ES-I3 (cell line): Measurements from ENCODE around the gene CFAP299.
"Not testable (repeated sequence)": the region's sequence is repeated elsewhere in the genome, so short reads cannot be mapped to it uniquely, and the experiment has no call there.

ENCODE experiments used
- H3K36me3 ChIP-seq: 2 replicates; pipeline ENCODE4 v1.6.1; 2013; ENCODE audit warnings: mild to moderate bottlenecking, low read length, control low read depth, moderate library complexity; ENCODE audit not compliant: insufficient read depth
- H3K4me1 ChIP-seq: 2 replicates; pipeline ENCODE4 v1.6.1; 2013; ENCODE audit warnings: mild to moderate bottlenecking, control low read depth, low read length; ENCODE audit not compliant: insufficient read depth
- H3K9ac ChIP-seq: 2 replicates; pipeline ENCODE4 v1.6.1; 2013; ENCODE audit warnings: low read depth, mild to moderate bottlenecking, low read length, moderate library complexity
- H3K9me3 ChIP-seq: 2 replicates; pipeline ENCODE4 v1.6.1; 2013; ENCODE audit warnings: mild to moderate bottlenecking, low read length, moderate library complexity; ENCODE audit not compliant: control insufficient read depth, insufficient read depth

The CFAP299 gene

DNA sequence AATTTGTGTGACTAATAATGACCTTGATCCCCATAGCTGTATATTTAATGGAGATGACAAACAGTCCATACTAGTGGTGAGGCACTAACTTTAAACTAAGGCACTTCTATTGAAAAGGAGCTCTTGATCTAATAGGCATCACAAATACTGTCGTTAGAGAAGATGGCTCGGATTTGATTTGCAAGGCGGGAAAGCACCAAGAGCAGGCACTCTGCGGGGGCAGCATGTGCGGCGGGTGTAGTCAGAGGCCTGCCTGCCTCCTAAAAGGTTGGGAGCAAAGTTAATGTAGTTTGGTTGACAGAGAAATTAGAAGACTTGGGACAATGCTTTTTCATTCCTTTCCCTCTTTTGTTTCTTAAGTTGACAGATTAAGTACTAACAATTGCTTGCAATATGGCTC, 278.8 kb downstream of the CFAP299 start:
- no peaks in the 10 kb centered on the region; the same call in 1 of the 2 replicates for H3K4me1 ChIP-seq
- no peak overlapping the region for H3K9ac ChIP-seq
- no peaks in the 10 kb centered on the region for H3K9me3 ChIP-seq
- no peaks in the 10 kb centered on the region for H3K36me3 ChIP-seq

DNA sequence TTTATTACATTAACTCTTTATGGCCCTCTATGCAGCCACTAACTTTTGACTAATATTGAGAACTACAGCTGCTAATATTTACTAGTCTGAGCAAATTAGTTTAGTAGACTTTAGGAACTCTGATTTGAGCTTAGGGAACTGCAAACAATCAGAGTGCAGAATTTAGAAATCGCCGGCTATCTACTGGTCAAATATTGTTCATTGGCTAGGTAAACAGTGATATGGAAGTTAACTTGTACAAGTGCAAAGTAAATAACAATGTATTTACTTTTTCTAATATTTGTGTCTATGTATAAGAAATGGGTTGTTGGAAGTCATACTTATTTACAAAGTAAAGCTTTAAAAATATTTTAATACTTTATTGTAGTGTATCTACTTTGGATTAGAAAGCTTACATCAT, 279.6 kb downstream of the CFAP299 start:
- no peaks in the 10 kb centered on the region; the same call in 1 of the 2 replicates for H3K4me1 ChIP-seq
- H3K36me3 ChIP-seq: no peaks in the 10 kb centered on the region
- no peak overlapping the region for H3K9ac ChIP-seq
- no peaks in the 10 kb centered on the region for H3K9me3 ChIP-seq

DNA sequence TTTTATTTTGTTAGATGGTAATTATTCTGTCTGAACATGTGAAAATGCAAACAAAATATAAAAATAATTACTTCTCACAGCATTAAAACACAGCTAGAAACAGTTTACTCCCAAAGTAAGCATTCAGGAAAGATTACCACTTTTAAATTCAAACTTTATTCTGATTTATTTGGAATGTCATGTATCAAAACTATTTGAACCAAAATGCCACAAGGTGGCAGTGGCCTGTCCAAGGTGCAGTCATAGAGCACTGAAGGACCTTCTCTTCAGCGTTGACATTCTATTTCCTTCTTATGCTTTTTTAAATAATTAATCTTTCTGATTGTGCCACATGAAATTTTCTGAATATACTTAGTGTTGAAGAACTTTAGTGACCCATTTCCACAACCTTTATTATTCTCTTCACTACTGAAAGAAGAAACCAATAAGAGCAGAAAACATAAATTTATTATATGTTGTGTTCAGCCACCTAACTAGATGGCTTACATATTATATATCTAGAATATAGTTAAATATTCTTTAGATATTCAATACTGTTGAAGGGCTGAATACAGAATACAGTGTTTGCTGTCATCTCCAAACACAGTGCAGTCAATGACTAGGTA, 283.6 kb downstream of the CFAP299 start:
- H3K36me3 ChIP-seq: no peaks in the 10 kb centered on the region
- no peak overlapping the region for H3K9ac ChIP-seq
- H3K4me1 ChIP-seq: no peaks in the 10 kb centered on the region
- H3K9me3 ChIP-seq: no peaks in the 10 kb centered on the region

DNA sequence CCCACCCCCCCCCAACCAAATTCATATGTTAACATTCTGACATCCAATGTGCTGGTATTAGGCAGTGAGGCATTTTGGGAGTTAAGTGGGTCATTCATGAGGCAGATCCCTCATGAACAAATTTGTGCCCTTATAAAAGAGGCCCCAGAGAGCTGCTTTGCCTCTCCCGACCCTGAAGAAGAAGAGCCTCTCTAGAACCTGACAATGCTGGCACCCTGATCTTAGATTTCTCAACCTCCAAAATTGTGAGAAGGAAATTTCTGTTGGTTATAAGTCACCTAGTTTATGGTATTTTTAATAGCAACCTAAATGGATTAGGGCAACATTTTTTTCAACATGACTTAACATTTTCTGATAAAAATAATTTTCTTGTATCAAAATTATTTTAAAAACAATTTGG, 296.3 kb downstream of the CFAP299 start:
- Histone ChIP-seq H3K36me3 (no peaks in the 10 kb centered on the region), H3K9ac (no peak overlapping the region), H3K9me3 (no peaks in the 10 kb centered on the region; the same call in 1 of the 2 replicates), H3K4me1 (no peaks in the 10 kb centered on the region)

DNA sequence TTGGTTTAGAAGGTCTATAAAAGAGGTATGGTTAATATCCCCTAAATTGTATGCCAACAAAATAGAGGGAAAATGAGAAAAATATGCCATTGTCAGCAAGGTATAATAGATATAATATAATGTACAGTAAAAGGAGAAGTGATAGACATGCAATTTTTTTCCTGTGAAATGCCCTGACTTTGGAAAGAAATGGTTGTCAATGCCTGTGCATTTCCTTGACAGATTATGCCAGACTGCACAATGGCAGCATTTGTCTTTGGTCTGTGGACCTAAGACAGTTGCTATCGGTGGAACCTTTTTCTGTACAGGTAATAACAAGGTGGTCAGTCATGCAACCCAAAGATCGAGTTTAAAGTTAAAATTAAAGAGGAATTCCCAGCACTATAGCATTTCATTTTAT, 301.7 kb downstream of the CFAP299 start:
- no peaks in the 10 kb centered on the region for H3K9me3 ChIP-seq
- H3K9ac ChIP-seq: no peak overlapping the region

DNA sequence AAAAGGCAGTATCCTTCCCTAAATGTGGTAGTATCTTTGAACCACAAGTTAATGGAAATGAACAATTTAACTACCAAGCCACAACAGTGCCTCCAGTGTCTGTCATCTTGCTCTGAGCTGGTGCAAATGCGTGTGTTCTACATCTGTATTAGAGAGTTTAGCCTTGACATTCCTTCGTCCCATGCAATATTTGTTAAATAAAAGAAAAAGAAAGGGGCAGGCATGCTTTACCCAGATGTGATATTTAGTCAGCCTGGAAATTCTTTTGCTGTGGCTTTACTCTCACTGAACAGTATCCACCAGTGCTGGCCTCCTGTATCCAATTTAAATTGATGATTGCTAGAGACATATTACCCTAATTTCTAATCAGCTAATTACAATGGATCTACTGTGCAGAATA, 310.5 kb downstream of the CFAP299 start:
- Histone ChIP-seq H3K9me3 (no peaks in the 10 kb centered on the region), H3K36me3 (no peaks in the 10 kb centered on the region), H3K9ac (no peak overlapping the region), H3K4me1 (no peaks in the 10 kb centered on the region; the same call in 1 of the 2 replicates)

More for the DNA sequence above, 301.7 kb downstream of the CFAP299 start:
- Histone ChIP-seq H3K4me1 (no peaks in the 10 kb centered on the region), H3K36me3 (no peaks in the 10 kb centered on the region)

DNA sequence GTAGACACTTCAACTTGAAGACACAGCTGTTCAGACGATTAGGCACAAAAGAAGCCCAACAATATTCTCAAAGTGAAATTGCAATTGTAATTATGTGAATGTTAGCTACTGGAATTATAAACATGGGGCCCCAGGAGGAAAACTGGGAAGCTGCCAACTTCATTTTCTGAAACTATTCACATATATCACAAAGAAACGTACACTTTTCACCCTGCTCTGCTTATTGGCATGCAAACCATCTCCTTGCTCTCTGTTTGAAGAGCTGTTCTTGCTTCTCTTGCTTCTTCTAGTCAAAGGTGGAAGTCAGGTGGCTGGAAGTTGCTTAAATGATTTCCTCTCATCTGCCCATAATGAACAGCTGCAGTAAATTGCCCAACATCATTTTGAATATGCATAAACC, 320.1 kb downstream of the CFAP299 start:
- H3K36me3 ChIP-seq: no peaks in the 10 kb centered on the region
- no peaks in the 10 kb centered on the region for H3K4me1 ChIP-seq
- H3K9ac ChIP-seq: no peak overlapping the region
- no peaks in the 10 kb centered on the region for H3K9me3 ChIP-seq

DNA sequence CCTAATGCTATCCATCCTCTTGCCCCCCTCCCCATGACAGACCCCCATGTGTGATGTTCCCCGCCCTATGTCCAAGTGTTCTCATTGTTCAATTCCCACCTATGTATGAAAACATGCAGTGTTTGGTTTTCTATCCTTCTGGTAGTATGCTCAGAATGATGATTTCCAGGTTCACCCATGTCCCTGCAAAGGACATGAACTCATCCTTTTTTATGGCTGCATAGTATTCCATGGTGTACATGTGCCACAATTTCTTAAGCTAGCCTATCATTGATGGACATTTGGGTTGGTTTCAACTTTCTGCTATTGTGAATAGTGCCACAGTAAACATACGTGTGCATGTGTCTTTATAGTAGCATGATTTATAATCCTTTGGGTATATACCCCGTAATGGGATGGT, 334.6 kb downstream of the CFAP299 start:
- H3K36me3 ChIP-seq, H3K9ac ChIP-seq, H3K9me3 ChIP-seq, H3K4me1 ChIP-seq: not testable (repeated sequence)

DNA sequence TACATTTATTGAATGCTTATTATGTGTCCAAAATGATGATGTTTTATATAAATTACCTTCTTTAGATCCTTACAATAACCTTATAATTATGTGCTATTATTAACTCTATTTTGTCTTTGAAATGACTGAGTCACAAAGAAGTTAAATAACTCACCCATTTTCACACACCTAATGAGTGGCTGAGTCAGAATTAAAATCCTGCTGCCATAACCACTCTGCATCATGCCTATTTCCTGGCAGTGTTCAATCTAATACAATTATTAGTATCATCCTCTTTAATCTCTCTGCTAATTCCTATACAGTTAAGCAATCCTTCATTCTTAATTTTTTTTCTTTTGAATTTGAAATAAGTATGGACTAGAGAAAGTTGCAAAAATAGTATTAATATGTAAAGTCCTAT, 342.9 kb downstream of the CFAP299 start:
- H3K4me1 ChIP-seq: no peaks in the 10 kb centered on the region
- no peaks in the 10 kb centered on the region for H3K36me3 ChIP-seq
- H3K9me3 ChIP-seq: no peaks in the 10 kb centered on the region
- H3K9ac ChIP-seq: no peak overlapping the region

DNA sequence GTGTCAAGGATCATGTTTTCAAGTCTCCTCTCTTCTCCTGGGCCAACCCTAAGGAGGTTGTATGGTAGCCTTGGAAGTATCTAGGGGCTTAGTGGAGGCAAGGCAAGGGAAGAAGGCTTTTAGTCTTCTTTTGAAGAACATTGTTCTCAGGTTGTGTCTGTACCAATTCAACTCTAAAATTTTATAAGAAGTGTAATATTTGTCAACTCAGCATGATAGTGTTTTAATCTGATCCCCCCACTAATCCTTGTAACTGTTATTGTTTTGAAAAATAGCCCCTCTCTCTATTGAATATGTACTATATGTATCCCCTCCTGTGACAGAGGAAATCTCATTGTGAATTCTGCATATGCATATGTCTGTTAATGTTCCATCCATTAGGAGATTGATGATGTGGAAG, 345.4 kb downstream of the CFAP299 start:
- H3K9me3 ChIP-seq: no peaks in the 10 kb centered on the region
- H3K36me3 ChIP-seq: no peaks in the 10 kb centered on the region
- H3K4me1 ChIP-seq: no peaks in the 10 kb centered on the region
- H3K9ac ChIP-seq: no peak overlapping the region

DNA sequence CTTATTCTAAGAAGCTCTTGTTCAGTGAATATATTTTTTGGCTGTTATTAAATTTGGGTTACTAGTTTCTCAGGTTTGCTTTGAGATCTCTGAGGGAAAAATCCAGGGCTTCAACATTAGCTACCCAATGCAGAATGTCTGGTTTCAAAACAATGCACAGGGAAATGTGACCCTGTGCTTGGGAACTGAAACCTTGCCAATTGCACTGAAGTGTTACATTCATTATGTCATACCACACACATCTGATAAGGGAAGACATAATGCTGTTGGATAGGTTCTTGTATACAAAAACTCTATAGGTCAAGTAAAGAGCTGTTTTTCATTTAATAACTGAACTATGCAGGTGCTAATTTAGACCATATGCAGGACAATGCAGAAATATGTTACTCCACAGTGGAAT, 349.7 kb downstream of the CFAP299 start:
- Histone ChIP-seq H3K9ac (no peak overlapping the region), H3K9me3 (no peaks in the 10 kb centered on the region), H3K36me3 (no peaks in the 10 kb centered on the region), H3K4me1 (no peaks in the 10 kb centered on the region)

DNA sequence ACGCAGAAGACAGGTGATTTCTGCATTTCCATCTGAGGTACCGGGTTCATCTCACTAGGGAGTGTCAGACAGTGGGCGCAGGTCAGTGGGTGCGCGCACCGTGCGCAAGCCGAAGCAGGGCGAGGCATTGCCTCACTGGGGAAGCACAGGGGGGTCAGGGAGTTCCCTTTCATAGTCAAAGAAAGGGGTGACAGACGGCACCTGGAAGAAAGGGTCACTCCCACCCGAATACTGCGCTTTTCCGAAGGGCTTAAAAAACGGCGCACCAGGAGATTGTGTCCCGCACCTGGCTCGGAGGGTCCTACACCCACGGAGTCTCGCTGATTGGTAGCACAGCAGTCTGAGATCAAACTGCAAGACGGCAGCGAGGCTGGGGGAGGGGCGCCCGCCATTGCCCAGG, 352.2 kb downstream of the CFAP299 start:
- not testable (repeated sequence) for H3K36me3 ChIP-seq, H3K9me3 ChIP-seq, H3K4me1 ChIP-seq, H3K9ac ChIP-seq

DNA sequence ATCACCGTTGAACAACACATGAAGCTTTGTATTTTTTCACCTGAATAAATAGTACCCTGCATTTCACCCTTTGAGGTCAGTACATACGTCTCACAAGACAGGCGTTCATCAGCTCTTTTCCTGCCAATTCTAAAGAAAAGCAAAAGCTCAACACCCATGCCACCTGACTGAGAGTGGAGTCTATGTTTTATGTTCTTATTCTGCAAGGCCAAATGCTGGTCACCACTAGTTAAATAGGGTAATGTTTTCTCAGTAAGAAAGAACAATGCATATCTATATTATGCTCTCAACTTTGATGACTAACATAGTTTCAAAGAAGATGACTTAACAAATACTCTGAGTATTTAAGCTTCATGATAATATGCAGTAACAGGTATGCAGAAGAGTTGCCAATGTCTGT, 358.6 kb downstream of the CFAP299 start:
- no peak overlapping the region for H3K9ac ChIP-seq
- H3K9me3 ChIP-seq: no peaks in the 10 kb centered on the region
- no peaks in the 10 kb centered on the region for H3K4me1 ChIP-seq
- no peaks in the 10 kb centered on the region for H3K36me3 ChIP-seq

DNA sequence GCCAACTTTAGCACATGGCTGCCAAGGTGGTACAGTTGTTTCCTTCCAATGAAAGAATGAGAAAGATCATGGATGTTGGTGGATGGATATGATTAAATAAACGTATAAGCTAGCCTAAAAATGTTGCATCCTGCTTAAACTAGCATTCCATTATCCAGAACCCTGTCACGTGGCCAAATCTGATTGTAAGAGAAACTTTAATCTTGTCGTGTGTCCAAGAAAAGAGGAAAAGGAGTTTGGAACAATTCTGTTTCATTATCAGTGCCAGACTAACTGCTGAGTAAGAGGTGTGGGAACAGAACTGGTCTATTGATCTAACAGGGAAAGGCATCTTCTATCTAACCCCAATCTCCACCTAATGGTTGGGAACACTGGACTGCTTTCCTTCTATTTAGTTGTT, 369.8 kb downstream of the CFAP299 start:
- Histone ChIP-seq H3K4me1 (no peaks in the 10 kb centered on the region), H3K9ac (no peak overlapping the region), H3K36me3 (no peaks in the 10 kb centered on the region), H3K9me3 (no peaks in the 10 kb centered on the region)

DNA sequence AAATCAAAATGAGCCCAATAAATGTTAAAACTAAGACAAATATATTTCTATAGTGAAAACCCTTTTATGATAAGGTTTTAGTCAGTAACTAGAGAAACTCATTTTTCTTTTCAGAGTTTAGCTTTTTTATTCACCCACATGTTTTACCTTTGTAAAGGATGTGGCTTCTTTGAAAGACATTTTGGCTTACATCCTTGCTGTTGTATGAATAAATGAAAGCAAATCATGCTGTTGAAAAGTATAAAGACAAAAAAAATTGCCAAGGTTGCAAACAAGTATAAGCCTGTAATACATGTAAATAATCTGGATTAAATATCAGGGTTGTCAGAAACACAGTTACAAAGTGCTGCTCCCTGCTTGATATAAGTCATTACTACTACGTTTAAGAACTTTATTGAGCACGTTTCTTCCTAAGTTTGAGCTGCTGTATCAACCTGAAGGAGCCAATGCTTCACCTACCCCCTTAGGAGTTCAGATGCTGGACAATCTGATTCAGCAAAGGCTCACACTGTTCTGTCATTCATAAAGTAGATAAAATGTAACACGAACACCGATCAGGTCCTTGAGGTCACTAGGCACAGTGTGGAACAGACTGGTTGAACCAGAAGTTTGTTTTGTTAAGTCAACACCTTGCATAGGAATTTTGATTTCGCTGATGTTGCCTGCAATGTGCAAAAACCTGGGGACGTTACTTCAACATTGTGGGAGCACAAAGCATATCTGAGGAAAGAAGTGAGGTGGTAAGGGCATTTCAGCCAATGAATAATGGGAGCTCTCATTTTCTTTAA, 373.7 kb downstream of the CFAP299 start:
- H3K36me3 ChIP-seq: no peaks in the 10 kb centered on the region
- no peaks in the 10 kb centered on the region for H3K4me1 ChIP-seq
- H3K9ac ChIP-seq: no peak overlapping the region
- H3K9me3 ChIP-seq: no peaks in the 10 kb centered on the region
